ENCODE data around the gene BRSK1.
A peak's percentile ranks its signal among the peaks of the same experiment; 100 is the strongest.

The BRSK1 gene

GRCh38 chr19:55283548-55284377 is at the start of gene BRSK1:
Gene BRSK1 (plus strand): TSS chr19:55283997. CDS start chr19:55284443, 446 bp downstream.
- Histone ChIP-seq H3K27ac (no peak within 1 kb of the TSS), H3K9ac (ENCODE audit: insufficient read length) (peak within 1 kb of the TSS; percentile 73), H3K4me3 (peak within 1 kb of the TSS; percentile 74), H3K9me3 (ENCODE audit: low read depth, low read length) (no peaks in the 10 kb centered on the region), H3K36me3 (ENCODE audit: insufficient read depth, low read length) (no peaks in the 10 kb centered on the region)
- no peak for TF ChIP-seq POLR2AphosphoS5 (IDR thresholded peaks at IDR 0.05; ENCODE audit: borderline replicate concordance, low read depth, low read length)
- no peak for TF ChIP-seq FOXP2 (optimal IDR thresholded peaks at IDR 0.05; ENCODE audit: control extremely low read depth, extremely low read length, insufficient read depth)
- no peak for TF ChIP-seq EZH2 (IDR thresholded peaks at IDR 0.05)
- no peak for DNase-seq (ENCODE audit: low read depth, low spot score)

GRCh38 chr19:55238030-55238429 is 45.8 kb upstream of the BRSK1 start:
- Histone ChIP-seq H3K4me3 (no peak overlapping the region), H3K9me3 (ENCODE audit: low read depth, low read length) (no peaks in the 10 kb centered on the region), H3K36me3 (ENCODE audit: insufficient read depth, low read length) (peaks cover 72% of the 10 kb centered on the region), H3K27ac (no peak overlapping the region), H3K9ac (ENCODE audit: insufficient read length) (no peak overlapping the region)
- DNase-seq (ENCODE audit: low read depth, low spot score): no peak
- TF ChIP-seq EZH2 (IDR thresholded peaks at IDR 0.05): no peak

GRCh38 chr19:55239004-55239403 is 44.8 kb upstream of the BRSK1 start:
- H3K9me3 ChIP-seq (ENCODE audit: low read depth, low read length): no peaks in the 10 kb centered on the region
- H3K4me3 ChIP-seq: no peak overlapping the region
- no peak overlapping the region for H3K27ac ChIP-seq
- no peak overlapping the region for H3K9ac ChIP-seq (ENCODE audit: insufficient read length)
- TF ChIP-seq EZH2 (IDR thresholded peaks at IDR 0.05) (no peak), FOXP2 (optimal IDR thresholded peaks at IDR 0.05; ENCODE audit: control extremely low read depth, extremely low read length, insufficient read depth) (no peak), POLR2AphosphoS5 (IDR thresholded peaks at IDR 0.05; ENCODE audit: borderline replicate concordance, low read depth, low read length) (no peak)
- H3K36me3 ChIP-seq (ENCODE audit: insufficient read depth, low read length): peaks cover 74% of the 10 kb centered on the region
- no peak for DNase-seq (ENCODE audit: low read depth, low spot score)

DNA sequence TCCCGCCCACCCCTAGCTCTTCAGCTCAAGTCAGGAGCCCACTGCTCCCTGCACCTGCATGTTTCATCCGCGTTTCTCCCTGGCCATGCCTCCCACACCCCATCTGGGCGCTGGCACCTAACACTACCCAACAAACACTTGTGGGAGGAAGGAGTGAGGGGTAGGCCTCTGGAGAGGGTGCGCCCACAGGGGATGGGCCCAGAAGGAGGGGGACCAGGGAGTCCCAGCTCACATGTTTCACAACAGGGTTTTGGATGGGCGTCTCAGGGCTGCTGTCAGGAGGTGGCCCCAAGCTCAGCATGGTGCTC is 43.1 kb upstream of the BRSK1 start:
- Histone ChIP-seq H3K9ac (ENCODE audit: insufficient read length) (no peak overlapping the region), H3K36me3 (ENCODE audit: insufficient read depth, low read length) (peaks cover 78% of the 10 kb centered on the region), H3K4me3 (no peak overlapping the region), H3K9me3 (ENCODE audit: low read depth, low read length) (no peaks in the 10 kb centered on the region), H3K27ac (no peak overlapping the region)
- no peak for TF ChIP-seq POLR2AphosphoS5 (IDR thresholded peaks at IDR 0.05; ENCODE audit: borderline replicate concordance, low read depth, low read length)
- no peak for TF ChIP-seq FOXP2 (optimal IDR thresholded peaks at IDR 0.05; ENCODE audit: control extremely low read depth, extremely low read length, insufficient read depth)
- no peak for TF ChIP-seq EZH2 (IDR thresholded peaks at IDR 0.05)
- no peak for DNase-seq (ENCODE audit: low read depth, low spot score)

GRCh38 chr19:55241143-55241934 is 42.5 kb upstream of the BRSK1 start:
- no peak for DNase-seq (ENCODE audit: low read depth, low spot score)
- TF ChIP-seq EZH2 (IDR thresholded peaks at IDR 0.05): no peak
- TF ChIP-seq POLR2AphosphoS5 (IDR thresholded peaks at IDR 0.05; ENCODE audit: borderline replicate concordance, low read depth, low read length): no peak
- Histone ChIP-seq H3K36me3 (ENCODE audit: insufficient read depth, low read length) (peaks cover 76% of the 10 kb centered on the region), H3K27ac (no peak overlapping the region), H3K9ac (ENCODE audit: insufficient read length) (no peak overlapping the region), H3K4me3 (no peak overlapping the region), H3K9me3 (ENCODE audit: low read depth, low read length) (no peaks in the 10 kb centered on the region)

GRCh38 chr19:55241935-55242464 is 41.8 kb upstream of the BRSK1 start:
- Histone ChIP-seq H3K4me3 (no peak overlapping the region), H3K36me3 (ENCODE audit: insufficient read depth, low read length) (peaks cover 73% of the 10 kb centered on the region), H3K9ac (ENCODE audit: insufficient read length) (no peak overlapping the region), H3K9me3 (ENCODE audit: low read depth, low read length) (no peaks in the 10 kb centered on the region), H3K27ac (no peak overlapping the region)
- no peak for DNase-seq (ENCODE audit: low read depth, low spot score)
- TF ChIP-seq EZH2 (IDR thresholded peaks at IDR 0.05) (no peak), FOXP2 (optimal IDR thresholded peaks at IDR 0.05; ENCODE audit: control extremely low read depth, extremely low read length, insufficient read depth) (no peak), POLR2AphosphoS5 (IDR thresholded peaks at IDR 0.05; ENCODE audit: borderline replicate concordance, low read depth, low read length) (no peak)

- DNase-seq (ENCODE audit: low read depth, low spot score): no peak
- H3K9ac ChIP-seq (ENCODE audit: insufficient read length): no peak overlapping the region
- TF ChIP-seq POLR2AphosphoS5 (IDR thresholded peaks at IDR 0.05; ENCODE audit: borderline replicate concordance, low read depth, low read length): no peak
- no peak for TF ChIP-seq FOXP2 (optimal IDR thresholded peaks at IDR 0.05; ENCODE audit: control extremely low read depth, extremely low read length, insufficient read depth)
- no peak for TF ChIP-seq EZH2 (IDR thresholded peaks at IDR 0.05)
- H3K27ac ChIP-seq: no peak overlapping the region
- H3K9me3 ChIP-seq (ENCODE audit: low read depth, low read length): no peaks in the 10 kb centered on the region
- no peak overlapping the region for H3K4me3 ChIP-seq
- peaks cover 68% of the 10 kb centered on the region for H3K36me3 ChIP-seq (ENCODE audit: insufficient read depth, low read length)
These were observed 41.3 kb upstream of the BRSK1 start for GRCh38 chr19:55242517-55242916.

DNA sequence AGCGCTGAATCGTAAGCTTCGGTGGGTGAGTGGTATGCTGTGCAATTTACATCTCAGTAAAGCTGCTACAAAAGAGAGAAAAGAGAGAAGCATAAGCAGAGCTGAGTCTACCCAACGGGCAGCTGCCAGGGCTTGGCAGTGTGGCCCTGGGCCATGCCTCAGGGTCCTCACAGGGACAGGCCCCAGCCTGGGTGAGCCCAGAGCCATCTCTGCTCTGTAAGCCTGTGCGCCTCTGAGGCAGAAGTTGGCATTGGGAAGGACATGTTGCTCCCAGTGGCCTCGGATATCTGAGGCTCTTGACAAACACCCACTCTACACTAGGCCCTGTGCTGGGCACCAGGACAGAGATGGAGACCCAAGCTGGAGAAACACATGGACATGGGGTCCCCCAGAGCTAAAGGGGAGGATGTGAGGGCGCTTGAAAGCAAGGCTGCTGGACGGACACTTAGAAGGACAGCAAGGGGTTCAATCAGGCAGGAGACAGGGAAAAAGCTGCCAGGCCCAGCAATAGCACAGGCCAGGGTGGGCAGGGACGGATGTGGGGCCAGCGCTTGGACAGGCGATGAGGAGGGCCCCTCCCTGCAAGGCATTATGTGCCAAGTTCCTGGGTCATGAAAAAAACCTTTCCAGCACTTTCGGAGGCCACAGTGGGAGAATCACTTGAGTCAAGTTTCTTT is 39.7 kb upstream of the BRSK1 start:
- Histone ChIP-seq H3K9me3 (ENCODE audit: low read depth, low read length) (no peaks in the 10 kb centered on the region), H3K36me3 (ENCODE audit: insufficient read depth, low read length) (peaks cover 54% of the 10 kb centered on the region), H3K27ac (no peak overlapping the region), H3K9ac (ENCODE audit: insufficient read length) (no peak overlapping the region), H3K4me3 (no peak overlapping the region)
- TF ChIP-seq FOXP2 (optimal IDR thresholded peaks at IDR 0.05; ENCODE audit: control extremely low read depth, extremely low read length, insufficient read depth) (no peak), EZH2 (IDR thresholded peaks at IDR 0.05) (no peak)
- no peak for DNase-seq (ENCODE audit: low read depth, low spot score)

All from SK-N-MC (cell line).